ENCODE data around the gene CTNNA3.

Gene CTNNA3

GRCh38 chr10:66273966-66274519 lies 1422.0 kb downstream of the CTNNA3 start:
- no peak for DNase-seq

- DNase-seq: no peak
Measured at GRCh38 chr10:66265398-66265797, 1430.6 kb downstream of the CTNNA3 start.

DNA sequence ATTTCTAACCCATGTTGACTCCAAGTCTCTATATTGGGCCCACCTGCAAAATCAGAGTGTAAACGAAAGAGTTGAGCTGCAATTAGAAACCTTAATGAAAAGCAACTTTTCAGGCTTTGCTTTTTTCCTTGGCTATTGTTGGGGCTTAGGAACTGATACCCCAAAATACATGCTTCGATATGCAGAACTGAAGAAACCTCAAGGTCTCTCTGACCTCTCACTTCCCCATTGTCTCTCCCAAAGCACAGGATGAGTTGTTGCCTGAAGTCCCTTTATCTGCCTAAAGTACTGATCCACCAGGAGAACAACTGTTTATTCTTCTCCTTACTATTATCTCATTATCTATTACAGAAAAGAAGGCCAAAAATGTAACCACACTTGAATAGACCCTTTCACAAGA lies 1436.2 kb downstream of the CTNNA3 start:
- no peak for DNase-seq

DNA sequence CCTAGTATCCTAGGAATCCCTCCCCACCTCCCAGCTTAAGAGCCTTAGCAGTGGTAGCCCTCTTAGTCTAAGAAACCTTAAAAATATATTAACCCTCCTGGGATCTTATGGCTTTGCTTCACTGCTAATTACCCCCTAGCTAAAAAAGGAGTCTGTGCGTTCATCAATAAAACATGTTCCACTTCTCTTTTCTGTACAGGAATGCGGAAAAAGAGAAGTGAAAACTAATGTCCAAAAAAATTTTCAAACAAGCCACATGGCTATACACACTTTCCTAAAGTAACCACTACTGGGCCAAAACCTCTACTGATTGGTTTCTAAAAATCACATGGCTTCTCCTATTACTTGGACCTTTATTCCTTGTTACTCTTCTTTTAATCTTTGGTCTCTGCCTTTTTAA lies 1437.3 kb downstream of the CTNNA3 start:
- DNase-seq: no peak

DNA sequence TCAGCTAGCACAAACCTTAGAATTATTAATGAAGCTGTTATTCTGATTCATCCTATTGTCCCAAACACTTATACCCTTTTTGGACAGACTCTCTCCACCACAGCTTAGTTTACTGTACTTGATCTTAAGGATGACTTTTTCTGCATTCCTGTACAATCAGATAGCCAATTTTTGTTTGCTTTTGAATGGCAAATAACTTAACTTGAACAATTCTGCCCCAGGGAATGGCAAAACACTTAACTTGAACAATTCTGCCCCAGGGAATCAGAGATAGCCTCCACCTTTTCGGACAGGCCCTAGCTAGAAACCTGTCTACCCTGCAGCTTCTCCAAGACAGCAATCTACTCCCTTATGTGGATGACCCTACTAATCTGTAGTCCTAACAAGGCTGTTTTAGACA lies 1438.2 kb downstream of the CTNNA3 start:
- DNase-seq: no peak

DNA sequence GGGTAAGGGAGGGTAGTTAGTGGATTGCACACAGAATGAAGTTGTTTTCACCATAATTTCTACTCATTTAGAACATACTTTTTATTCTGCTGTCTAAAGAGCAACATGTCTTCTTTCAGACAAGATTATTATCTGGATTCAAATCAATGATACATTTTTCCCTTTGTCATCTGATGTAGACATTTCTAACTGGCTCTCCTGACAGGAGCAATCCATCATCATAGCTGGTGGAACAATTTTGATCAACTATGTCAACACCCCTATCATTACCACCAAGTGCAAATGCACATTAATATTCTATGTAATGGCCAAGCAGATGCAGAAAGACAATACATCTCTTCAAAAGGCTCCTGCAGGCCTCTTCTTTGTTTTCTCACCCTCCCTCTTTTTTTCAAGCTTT lies 1443.0 kb downstream of the CTNNA3 start:
- no peak for DNase-seq

DNA sequence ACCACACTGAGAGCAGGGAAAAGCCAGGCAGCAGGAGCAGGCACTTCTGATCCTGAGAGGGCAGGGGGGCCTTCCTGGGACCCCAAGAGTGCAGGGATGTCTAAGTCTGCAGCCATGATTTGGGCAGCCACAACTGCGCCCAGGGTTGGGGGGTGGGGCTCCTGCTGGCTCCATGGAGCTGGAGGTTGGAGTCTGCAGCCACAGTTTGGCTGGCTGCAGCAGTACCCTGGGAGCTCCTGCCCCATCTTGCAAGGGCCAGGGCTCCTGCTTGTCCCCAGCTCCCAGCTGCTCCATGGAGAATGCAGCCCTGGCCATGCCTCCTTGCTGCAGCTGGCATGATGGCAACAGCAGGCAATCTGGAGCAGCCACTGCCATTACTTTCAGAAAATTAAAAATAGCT lies 1449.8 kb downstream of the CTNNA3 start:
- no peak for DNase-seq

GRCh38 chr10:66244953-66245352 lies 1451.0 kb downstream of the CTNNA3 start:
- no peak for DNase-seq

- no peak for DNase-seq
Measured at GRCh38 chr10:66242885-66243284, 1453.1 kb downstream of the CTNNA3 start.

DNA sequence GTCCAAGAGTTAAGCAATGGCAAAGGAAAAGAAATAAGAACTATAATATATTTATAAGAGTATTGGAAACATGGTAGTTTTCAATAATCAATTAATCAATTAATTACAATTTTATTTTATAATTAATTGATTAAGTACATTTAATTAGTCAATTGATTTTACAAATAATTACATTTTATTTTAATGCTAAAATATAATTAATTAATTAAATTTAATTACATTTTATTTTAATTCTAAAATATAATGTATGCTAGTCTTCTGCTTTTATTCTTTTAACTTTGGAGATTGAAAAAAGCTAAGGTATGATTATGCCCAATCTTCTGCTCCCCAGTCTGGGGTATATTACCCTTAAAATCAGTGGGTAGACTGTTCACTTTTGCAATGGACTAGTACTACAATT lies 1456.9 kb downstream of the CTNNA3 start:
- DNase-seq: no peak

DNA sequence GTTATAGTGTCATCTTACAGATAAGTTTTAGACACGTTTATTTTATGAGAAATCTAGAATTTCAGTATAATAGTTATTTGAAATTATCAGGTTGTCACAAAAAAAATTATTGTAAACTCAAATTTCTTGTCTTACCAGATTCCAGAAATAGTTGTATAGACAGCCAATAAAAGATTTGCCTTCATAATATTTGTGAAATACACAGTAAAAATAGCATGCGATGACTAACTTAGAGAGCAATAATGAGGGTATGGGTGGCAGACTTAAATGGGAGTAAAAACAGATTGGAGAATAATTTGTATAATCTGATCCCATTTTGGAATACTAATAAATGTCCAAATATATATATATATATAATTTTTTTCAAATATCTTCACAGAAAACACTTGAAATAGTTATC lies 1457.7 kb downstream of the CTNNA3 start:
- no peak for DNase-seq

DNA sequence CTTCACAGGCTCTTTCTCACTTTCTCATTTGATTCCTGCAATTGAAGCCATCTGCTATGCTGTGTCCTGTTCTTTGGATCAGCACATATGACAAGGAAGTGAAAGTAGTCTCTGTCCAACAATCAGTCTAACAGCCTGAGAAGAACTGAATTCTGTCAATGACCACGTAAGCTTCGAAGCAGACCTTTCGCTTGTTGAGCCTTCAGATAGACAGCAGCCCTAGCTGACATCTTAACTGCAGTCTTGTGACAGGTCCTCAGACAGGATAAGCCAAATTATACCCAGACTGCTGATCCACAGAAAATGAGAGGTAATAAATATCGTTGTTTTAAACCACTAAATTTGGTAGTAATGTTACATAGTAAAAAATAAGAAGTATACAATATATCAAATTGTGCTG lies 1461.1 kb downstream of the CTNNA3 start:
- DNase-seq: no peak

GRCh38 chr10:66228887-66229286 lies 1467.1 kb downstream of the CTNNA3 start:
- DNase-seq: no peak

GRCh38 chr10:66223656-66224055 lies 1472.3 kb downstream of the CTNNA3 start:
- DNase-seq: no peak

DNA sequence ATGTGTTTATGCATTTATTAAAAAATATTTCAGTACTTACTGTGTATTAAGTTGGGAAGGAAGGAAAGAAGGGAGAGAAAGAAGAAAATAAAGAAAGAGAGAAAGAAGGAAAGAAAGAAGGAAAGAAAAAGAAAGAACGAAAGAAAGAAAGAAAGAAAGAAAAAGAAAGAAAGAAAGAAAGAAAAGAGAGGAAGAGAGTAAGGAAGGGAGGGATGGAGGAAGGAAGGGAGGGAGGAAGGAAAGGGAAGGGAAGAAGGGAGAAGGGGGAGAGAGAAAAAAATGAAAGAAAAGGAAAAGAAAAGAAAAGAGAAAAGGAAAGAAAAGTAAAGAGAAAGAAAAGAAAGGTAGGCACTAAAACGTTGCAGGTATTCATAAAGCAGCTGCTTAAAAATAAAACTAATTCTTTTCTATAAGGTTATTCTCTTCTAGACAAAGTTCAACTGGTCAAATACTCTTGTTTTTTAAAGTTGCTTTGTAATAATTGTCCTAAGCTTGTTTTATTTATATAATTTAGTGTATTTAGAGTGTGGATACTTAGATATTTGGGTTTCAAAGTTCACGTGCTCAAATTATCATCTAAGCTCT lies 1473.4 kb downstream of the CTNNA3 start:
- no peak for DNase-seq

GRCh38 chr10:66218981-66219587 lies 1476.9 kb downstream of the CTNNA3 start:
- DNase-seq: no peak

GRCh38 chr10:66218289-66218688 lies 1477.7 kb downstream of the CTNNA3 start:
- DNase-seq: no peak

DNA sequence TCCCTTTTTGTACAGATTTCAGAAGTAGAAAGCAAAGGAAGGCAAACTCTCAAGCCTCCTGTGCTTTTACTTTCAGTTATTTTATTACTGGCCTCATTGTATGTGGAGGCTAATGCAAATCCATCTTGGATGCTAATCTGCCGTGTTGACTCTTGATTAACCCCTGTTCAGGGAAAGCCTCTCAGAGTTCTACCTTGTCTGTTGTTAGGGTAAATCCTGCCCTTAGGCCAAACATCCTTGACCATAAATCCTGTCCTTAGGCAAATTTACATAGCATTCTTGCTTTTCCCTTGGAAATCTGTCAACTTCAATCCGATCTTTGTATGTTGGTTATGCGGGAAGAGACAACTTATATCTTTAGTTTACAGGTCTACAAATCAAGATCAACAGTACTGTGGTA lies 1480.1 kb downstream of the CTNNA3 start:
- no peak for DNase-seq

GRCh38 chr10:66214721-66215404 lies 1481.1 kb downstream of the CTNNA3 start:
- DNase-seq: no peak

GRCh38 chr10:66209025-66209424 lies 1487.0 kb downstream of the CTNNA3 start:
- DNase-seq: no peak

- no peak for DNase-seq
Measured at GRCh38 chr10:66204838-66205237, 1491.2 kb downstream of the CTNNA3 start.

DNA sequence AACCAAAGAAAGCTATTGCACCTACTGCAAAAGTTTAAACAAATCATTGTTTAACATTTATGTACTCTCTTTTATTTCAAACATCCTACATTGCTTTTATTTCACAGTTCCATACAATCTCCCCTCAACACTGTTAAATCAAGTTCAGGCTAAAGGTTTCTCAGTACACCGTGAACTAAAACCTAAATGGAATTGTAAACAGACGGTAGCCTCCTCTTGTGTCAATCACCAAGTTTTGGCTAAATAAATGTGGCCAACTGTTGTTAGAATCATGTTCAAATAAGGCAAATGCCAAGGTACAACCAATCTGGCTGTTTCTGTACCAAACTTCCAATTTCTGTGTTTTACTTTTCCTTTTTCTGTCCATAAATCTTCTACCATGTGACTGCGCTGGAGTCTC lies 1493.9 kb downstream of the CTNNA3 start:
- no peak for DNase-seq

GRCh38 chr10:66192162-66192831 lies 1503.7 kb downstream of the CTNNA3 start:
- no peak for DNase-seq

- DNase-seq: no peak
Measured at GRCh38 chr10:66190413-66190812, 1505.6 kb downstream of the CTNNA3 start.
